ENCODE measurements around the gene KLHL29.

The KLHL29 gene

DNA sequence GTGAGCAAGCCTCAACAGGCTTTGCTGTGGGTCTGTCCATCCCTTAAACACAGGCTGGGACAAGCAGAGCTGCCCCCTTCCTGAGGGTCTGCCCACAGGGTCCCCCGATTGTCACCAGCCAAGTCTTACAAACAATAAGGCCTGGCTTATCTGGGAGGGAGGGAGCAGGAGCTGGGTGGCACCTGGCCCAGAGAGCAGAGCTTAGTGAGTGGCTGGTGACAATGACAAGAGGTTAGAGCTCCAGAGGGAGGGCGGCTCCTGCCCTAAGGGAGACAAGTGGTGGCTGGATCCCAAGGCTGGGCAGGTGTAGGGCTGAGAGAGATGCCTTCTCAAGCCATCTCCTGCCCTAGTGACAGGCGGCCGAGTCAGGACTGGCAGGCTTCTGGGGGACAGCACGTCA lies 125.5 kb downstream of the KLHL29 start:
- Mint-ChIP-seq H3K36me3 (ENCODE audit: insufficient read depth) (no peaks in the 10 kb centered on the region), H3K27me3 (peaks cover 39 to 88% of the 10 kb centered on the region in 2 donors), H3K27ac (no peak overlapping the region), H3K4me3 (no peak overlapping the region), H3K9me3 (no peaks in the 10 kb centered on the region), H3K4me1 (ENCODE audit: low read depth in 2 of 2) (no peaks in the 10 kb centered on the region)
- DNase-seq (no peak), ATAC-seq (replicated peaks) (no peak)

DNA sequence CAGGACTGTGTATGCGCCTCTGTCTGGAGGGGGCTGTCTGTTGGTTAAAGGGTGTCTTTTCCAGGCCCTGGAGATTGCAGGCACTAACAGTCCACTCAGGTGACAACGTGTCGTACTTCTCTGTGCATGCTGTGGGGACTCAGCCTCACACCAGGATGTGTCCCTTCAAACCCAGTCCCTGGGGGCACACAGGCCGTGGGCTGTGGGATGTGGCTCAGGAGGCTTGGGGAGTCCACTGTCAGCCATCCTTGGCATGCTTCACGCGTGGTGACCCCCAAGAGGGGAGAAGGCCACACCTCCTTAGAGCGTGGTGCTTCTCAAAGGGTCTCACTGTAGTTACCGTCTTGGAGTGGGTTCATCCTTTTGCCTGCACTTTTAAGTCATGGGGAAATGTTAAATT lies 127.8 kb downstream of the KLHL29 start:
- peaks cover 39 to 82% of the 10 kb centered on the region in 2 donors for H3K27me3 Mint-ChIP-seq
- no peak overlapping the region for H3K27ac Mint-ChIP-seq
- DNase-seq, result no peak
- no peak overlapping the region for H3K4me3 Mint-ChIP-seq
- no peaks in the 10 kb centered on the region for H3K4me1 Mint-ChIP-seq (ENCODE audit: low read depth in 2 of 2)
- no peaks in the 10 kb centered on the region for H3K36me3 Mint-ChIP-seq (ENCODE audit: insufficient read depth)
- no peak for ATAC-seq (replicated peaks)
- no peaks in the 10 kb centered on the region for H3K9me3 Mint-ChIP-seq

DNA sequence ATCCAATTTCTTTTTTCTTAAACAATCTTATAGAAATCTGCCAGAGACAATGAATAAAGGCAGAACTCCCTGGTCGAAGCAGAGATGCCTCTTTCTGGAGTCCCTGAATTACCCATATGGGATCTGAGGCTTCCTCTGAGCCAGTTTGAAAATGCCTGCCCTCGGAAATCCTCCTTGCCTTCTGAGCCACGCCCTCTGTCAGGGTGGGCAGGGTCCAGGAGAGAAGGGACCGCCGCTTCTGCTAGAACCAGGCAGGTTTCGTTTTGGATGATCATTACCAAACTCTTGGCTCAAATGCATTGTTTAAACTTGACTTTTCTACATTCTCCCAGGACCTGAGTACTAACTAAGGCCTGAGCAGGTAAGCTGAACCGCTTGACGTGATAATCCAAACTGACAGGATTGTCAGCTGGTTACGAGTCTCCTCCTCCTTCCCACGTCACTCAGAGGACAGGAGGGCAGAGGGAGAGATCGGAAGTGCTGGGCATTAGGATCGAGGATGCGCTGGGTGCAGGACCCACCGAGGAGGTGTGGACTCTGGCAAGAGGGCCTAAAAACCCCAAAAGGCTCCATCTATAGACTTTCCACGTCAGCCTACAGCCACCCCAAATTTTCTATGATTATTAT lies 128.4 kb downstream of the KLHL29 start:
- Mint-ChIP-seq H3K4me3 (no peak overlapping the region), H3K27ac (no peak overlapping the region), H3K36me3 (ENCODE audit: insufficient read depth) (no peaks in the 10 kb centered on the region), H3K9me3 (no peaks in the 10 kb centered on the region), H3K4me1 (ENCODE audit: low read depth in 2 of 2) (no peaks in the 10 kb centered on the region), H3K27me3 (peaks cover 37 to 77% of the 10 kb centered on the region in 2 donors)
- DNase-seq (no peak), ATAC-seq (replicated peaks) (no peak)

DNA sequence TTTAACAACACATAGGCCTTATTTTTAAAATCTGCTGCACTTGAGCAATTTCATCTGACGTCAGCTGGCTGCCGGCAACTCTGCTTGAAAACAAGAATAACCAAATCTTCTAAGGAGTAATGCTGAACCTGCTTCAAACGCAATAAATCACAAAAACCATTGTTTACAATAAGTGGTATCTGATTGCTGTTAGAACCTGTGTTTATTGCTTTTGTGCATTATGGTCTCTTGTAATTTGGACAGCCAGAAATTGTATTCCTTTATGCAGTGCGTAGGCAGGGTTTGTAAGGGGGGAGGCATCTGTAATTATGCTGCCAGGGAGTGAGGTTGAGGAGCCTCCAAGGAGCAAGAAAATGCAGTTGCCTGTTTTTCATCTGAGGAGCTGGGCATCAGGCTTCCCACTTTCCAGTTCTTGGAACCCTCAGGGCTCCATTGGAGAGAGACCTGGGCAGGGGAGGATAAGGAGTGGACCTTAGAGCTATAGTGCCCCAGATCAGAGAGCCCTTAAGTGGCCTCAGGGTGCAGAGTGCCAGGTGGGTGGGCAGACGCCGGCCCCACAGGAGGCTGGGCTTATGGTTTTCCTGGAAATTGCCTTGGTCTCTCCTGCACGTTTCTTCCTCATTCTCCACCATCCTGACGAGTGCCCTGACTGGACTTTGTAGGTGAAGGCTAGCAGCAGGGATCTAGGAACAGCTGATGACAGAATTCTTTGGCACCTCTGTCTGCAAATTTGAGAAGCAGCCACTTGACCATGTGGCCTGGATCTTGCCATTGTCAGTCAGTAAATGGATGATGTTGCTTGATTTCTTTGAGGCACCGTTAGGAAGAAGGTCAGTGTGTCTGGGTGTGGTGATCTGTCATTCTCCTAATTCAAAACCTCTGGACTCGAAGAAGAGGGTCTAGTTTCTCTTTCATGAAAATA lies 129.2 kb downstream of the KLHL29 start:
- Mint-ChIP-seq H3K27me3 (peaks cover 43 to 77% of the 10 kb centered on the region in 2 donors), H3K9me3 (no peaks in the 10 kb centered on the region), H3K4me1 (ENCODE audit: low read depth in 2 of 2) (no peaks in the 10 kb centered on the region), H3K4me3 (no peak overlapping the region), H3K36me3 (ENCODE audit: insufficient read depth) (no peaks in the 10 kb centered on the region), H3K27ac (no peak overlapping the region)
- ATAC-seq (replicated peaks), result no peak
- no peak for DNase-seq

DNA sequence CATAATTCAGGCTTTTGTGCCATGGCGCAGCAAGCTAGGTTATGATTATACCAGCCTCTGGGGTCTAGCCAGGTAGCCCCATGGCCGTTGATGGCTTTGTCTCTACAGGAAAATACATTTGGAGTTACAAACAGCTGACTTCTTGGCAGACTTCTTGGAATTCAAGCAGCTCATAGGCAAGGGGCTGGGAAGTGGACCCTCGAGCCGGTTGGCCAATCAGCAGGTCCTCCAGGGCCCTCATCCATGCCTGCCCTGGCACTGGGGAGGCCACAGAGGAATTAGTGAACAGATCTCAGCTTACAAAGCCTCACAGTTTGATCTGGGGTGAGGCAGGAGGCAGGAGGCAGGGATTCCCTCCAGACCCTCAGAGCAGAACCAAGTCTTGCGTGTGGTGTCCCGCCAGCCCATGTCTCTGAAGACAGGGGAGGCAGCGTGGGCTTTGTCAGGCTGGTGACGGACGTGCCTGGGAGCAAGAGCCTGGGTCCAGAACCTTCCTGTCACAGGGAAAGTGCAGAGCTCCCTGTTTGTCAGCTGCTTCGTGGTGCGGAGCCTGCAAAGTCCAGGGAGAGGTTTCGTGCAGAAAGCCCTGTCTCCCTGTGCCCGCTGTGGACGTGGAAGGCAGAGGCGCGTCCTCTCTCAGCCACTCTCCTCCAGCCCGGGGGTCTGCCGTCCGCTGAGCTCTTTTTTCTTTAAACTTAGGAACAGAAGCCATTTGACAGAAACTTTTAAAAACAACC lies 131.7 kb downstream of the KLHL29 start:
- H3K4me1 Mint-ChIP-seq (ENCODE audit: low read depth in 2 of 2), result no peaks in the 10 kb centered on the region

DNA sequence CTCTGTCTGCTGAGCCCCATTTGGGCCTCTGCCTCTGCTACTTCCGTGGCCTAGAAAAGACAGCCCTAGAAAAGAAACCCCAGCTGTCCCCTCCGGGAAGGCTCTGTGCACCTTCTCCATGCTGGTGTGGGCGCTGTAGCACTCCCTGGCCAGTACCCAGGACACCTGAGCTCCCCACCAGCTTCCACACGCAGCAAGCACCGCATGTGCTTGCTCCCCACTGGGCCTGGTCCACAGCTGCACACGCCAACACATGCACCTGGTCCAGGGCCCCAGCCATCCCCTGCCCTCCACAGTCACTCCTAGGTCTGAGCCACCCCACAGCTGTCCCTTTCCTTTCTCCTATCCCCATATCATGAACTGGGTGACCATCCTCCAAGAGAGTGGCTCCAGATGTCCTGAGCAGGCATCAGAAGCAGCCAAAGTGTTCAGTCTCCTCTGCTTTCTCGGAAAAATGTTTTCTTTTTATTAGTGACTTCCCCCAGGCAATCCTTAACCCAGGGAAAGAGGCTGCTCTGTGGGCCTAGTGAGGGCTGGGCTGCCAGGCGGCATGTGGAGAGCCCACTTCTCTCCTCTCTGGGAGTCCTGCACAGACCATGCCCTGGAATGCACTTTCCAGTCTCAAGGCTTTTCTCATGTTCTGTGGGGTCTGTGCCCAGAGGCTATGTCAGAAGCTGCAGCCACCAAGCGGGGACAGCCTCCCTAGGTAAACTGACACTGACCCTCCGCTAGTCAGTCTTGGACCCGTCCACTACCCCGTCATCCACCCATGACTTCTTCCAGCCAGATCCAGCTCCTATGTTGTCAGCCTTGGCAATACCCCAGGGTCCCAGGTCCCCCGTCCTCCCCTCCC lies 133.7 kb downstream of the KLHL29 start:
- ATAC-seq (replicated peaks) (no peak), DNase-seq (no peak)
- Mint-ChIP-seq H3K36me3 (ENCODE audit: insufficient read depth) (no peaks in the 10 kb centered on the region), H3K9me3 (no peaks in the 10 kb centered on the region), H3K4me3 (no peak overlapping the region), H3K27me3 (peaks cover 33 to 36% of the 10 kb centered on the region in 2 donors), H3K27ac (no peak overlapping the region), H3K4me1 (ENCODE audit: low read depth in 2 of 2) (no peaks in the 10 kb centered on the region)

More for the DNA sequence above, 131.7 kb downstream of the KLHL29 start:
- Mint-ChIP-seq H3K27ac (no peak overlapping the region), H3K27me3 (peaks cover 31 to 52% of the 10 kb centered on the region in 2 donors), H3K9me3 (no peaks in the 10 kb centered on the region), H3K36me3 (ENCODE audit: insufficient read depth) (no peaks in the 10 kb centered on the region), H3K4me3 (no peak overlapping the region)
- DNase-seq (no peak), ATAC-seq (replicated peaks) (no peak)

DNA sequence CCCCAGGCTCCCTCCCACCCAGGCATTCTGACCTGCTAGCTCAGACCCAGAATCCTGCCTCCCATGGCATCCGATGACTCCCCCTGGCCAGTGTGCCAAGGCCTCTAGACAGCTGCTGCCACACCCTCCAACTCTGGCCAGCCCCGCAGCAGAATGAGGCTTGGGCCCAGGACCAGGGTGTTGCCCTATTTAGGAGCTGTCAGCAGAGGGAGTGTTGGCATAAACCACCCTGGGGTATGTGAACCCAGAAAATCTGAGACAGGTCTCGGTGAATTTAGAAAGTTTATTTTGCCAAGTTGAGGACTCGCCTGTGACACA lies 134.3 kb downstream of the KLHL29 start:
- Mint-ChIP-seq H3K4me1 (ENCODE audit: low read depth in 2 of 2) (no peaks in the 10 kb centered on the region), H3K27me3 (peaks cover 33 to 36% of the 10 kb centered on the region in 2 donors), H3K4me3 (no peak overlapping the region), H3K9me3 (no peaks in the 10 kb centered on the region), H3K36me3 (ENCODE audit: insufficient read depth) (no peaks in the 10 kb centered on the region), H3K27ac (no peak overlapping the region)
- ATAC-seq (replicated peaks) (no peak), DNase-seq (no peak)

DNA sequence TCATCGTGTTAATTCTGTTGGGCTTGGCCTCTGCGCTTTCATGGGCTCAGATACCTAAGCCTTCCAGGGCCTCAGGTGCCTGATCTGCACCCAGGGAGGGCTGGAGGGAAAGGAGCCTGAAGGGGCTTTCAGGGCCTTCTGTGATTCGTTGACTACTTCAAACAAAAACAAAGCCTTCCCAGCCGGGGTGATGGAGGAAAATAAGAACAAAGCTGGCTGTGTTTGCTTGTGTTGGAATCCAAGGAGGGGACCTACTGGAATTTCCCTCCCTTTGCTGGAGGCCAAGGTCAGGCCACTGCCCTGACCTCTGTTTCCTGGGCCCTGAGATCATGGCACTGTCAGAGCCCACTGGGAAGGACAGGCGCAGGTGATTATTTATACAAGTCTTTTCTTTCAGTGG lies 135.3 kb downstream of the KLHL29 start:
- H3K27ac Mint-ChIP-seq, result no peak overlapping the region
- no peaks in the 10 kb centered on the region for H3K36me3 Mint-ChIP-seq (ENCODE audit: insufficient read depth)

DNA sequence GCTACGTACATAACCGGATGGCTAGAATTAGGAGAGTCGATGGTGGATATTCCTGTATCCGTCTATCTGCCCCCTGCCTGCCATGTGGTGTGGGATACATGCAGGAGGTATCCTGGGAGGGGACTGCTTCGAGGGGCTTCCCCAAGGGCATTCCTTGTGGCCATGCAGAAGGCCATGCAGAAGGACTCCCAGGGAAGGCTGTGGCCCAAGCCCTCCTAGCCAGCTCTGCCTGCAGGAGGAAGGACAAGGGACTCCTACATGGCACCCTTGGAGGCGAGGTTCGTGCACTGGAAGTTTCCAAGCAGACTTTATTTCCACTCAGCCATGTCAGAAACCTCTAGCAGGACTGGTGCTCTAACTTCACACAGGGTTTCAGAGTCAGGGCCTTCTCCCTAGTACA lies 136.1 kb downstream of the KLHL29 start:
- H3K27ac Mint-ChIP-seq, result no peak overlapping the region
- H3K27me3 Mint-ChIP-seq, result peaks cover 23 to 24% of the 10 kb centered on the region in 2 donors
- DNase-seq, result no peak
- H3K36me3 Mint-ChIP-seq (ENCODE audit: insufficient read depth), result no peaks in the 10 kb centered on the region
- H3K9me3 Mint-ChIP-seq, result no peaks in the 10 kb centered on the region
- ATAC-seq (replicated peaks), result no peak
- H3K4me3 Mint-ChIP-seq, result no peak overlapping the region
- H3K4me1 Mint-ChIP-seq (ENCODE audit: low read depth in 2 of 2), result peaks cover 0 to 4% of the 10 kb centered on the region in 2 donors

More for the DNA sequence above, 135.3 kb downstream of the KLHL29 start:
- Mint-ChIP-seq H3K4me1 (ENCODE audit: low read depth in 2 of 2) (no peaks in the 10 kb centered on the region), H3K9me3 (no peaks in the 10 kb centered on the region), H3K4me3 (no peak overlapping the region), H3K27me3 (peaks cover 25 to 26% of the 10 kb centered on the region in 2 donors)
- ATAC-seq (replicated peaks) (no peak), DNase-seq (no peak)

DNA sequence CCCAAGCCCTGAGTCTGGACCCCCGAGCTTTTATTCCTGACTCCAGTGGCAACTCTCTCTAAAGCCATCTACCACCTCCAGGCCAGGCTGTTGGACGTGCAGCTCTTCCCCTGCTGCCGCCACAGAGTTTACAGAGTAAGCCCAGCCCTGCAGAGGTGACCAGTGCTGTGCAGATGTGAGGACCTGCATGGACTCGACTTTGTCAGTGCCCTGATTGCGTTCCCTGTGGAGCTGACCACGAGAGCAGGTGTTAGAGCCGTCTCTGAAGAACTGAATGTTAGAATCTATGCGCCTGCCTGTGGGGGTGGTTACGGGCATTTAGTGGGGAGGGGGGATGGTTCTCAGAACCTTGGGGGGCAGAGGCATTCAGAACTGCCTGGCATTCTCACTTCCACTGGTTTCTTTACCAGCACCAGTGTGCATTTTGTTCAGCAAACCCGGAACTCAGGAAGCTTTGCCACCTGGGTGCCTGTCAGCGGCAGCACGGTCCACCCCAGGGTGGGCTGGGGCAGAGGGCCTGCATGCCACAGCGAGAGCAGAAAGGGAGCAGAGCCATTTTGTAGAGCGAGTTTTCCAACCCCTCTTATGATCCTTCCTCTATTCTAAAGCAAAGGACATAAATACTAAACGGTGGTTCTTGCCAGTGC lies 137.9 kb downstream of the KLHL29 start:
- DNase-seq, result no peak
- H3K9me3 Mint-ChIP-seq, result no peaks in the 10 kb centered on the region
- H3K27me3 Mint-ChIP-seq, result peaks cover 20 to 30% of the 10 kb centered on the region in 2 donors
- peaks cover 2 to 6% of the 10 kb centered on the region in 2 donors for H3K4me1 Mint-ChIP-seq (ENCODE audit: low read depth in 2 of 2)
- H3K4me3 Mint-ChIP-seq, result no peak overlapping the region
- H3K36me3 Mint-ChIP-seq (ENCODE audit: insufficient read depth), result no peaks in the 10 kb centered on the region
- no peak overlapping the region for H3K27ac Mint-ChIP-seq
- ATAC-seq (replicated peaks), result no peak

DNA sequence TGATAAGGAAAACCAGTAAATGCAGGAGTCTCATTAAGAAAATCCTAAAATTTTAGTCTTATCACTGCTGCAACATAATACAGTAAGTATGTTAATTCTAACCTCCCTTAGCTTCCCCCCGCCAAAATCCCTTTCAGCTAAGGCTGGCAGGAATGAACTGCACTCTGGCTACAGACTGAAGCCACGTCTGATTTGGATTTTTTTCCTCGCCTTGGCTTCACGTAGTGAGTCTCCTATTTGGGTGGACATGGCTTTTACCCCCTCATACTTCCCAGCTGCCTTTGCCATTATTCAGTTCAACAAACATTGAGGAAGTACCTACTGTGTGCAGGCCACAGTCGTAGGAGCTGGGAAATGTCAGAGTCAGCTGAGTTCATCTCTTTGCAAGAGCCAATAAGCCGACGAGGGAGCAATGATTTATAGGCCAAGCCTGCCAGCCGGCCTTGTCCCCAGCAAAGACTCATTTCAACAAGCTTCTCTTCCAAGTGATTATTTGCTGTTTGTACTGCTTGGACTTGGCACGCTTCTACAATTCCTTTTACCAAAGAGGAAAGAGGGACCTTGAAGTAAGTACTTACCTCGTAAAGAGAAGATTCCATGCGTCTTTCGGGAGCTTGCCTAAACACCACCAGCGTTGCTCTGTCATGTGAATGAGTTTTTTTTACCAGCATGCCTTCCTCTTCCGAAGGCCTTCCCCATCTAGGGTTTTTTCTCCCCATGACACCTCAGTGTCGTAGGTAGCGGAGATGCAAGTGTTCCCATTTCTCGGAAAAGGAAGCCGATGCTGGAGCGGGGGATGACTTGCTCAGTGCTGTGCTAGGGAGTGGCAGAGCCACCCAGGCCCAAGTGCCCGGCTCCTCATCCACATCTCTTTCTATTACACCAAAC lies 138.6 kb downstream of the KLHL29 start:
- no peaks in the 10 kb centered on the region for H3K36me3 Mint-ChIP-seq (ENCODE audit: insufficient read depth)
- peaks cover 2 to 6% of the 10 kb centered on the region in 2 donors for H3K4me1 Mint-ChIP-seq (ENCODE audit: low read depth in 2 of 2)
- H3K4me3 Mint-ChIP-seq, result no peak overlapping the region
- no peaks in the 10 kb centered on the region for H3K9me3 Mint-ChIP-seq
- DNase-seq (no peak), ATAC-seq (replicated peaks) (no peak)
- peaks cover 17 to 26% of the 10 kb centered on the region in 2 donors for H3K27me3 Mint-ChIP-seq
- no peak overlapping the region for H3K27ac Mint-ChIP-seq

DNA sequence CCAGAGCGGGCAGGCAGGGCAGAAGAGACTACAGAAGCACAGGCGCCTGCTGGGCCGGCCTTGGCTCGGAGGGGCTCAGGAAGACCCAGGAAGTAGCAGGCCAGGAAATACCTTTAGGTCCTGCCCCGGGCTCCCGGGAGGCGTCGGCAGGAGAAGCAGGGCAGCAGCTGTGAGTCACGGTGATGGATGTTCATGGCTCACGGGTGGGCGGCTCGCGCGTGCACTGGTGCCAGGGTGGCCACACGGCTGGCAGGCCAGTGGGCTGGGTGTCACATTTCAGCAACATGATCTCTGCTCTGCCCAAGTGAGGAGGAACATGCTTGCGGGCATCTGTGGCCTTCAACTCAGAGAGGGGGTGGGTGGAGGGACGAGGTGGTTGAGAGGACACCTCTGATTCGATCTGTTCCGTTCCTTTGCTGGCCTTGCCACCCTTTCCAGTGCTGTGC lies 139.3 kb downstream of the KLHL29 start:
- Mint-ChIP-seq H3K4me3 (no peak overlapping the region), H3K27ac (no peak overlapping the region), H3K4me1 (ENCODE audit: low read depth in 2 of 2) (peaks cover 2 to 6% of the 10 kb centered on the region in 2 donors), H3K36me3 (ENCODE audit: insufficient read depth) (no peaks in the 10 kb centered on the region), H3K9me3 (no peaks in the 10 kb centered on the region), H3K27me3 (peaks cover 13 to 20% of the 10 kb centered on the region in 2 donors)
- DNase-seq, result no peak
- no peak for ATAC-seq (replicated peaks)
